ENCODE measurements around the gene ALDH3A2.

ALDH3A2 gene

DNA sequence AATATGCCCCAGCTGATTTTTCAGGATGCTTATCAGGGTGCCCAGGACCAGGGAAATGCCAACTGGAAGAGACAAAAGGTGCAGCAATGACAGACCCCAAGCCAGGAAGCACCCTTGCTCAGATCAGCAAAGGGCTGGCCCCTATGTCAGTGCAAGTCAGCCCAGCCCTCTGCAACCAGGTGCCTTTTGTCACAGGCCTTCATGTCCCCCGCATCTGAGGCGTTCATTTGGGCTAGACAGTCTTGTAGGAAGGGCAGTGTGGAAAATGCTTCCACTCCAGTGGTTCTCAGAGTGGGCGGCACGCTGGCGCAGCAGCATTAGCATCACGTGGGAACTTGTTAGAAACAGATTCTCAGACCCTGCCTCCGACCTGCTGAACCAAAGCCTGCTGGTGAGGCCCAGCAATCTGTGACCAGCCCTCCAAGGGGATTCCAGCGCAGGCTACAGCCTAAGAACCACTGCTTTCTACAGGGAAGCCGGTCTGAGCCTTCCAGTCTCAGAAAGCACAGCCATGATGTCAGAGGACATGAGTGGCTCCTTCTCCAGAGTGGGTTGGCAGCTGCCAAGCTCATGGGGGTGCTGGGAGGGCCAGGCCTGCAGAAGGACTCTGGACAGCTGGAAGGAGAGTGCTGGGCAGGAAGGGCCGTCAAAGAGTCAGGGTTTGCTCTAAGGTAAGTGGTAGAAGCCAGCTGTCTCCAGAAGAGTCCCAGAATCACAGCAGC, 54.7 kb downstream of the ALDH3A2 start:
- no peak for DNase-seq (ENCODE audit: low spot score)
- H3K27ac ChIP-seq, result peak overlapping the region; percentile 5 to 32
- H3K4me3 ChIP-seq, result no peak overlapping the region
- TF ChIP-seq CTCF (IDR thresholded peaks at IDR 0.05), result no peak

DNA sequence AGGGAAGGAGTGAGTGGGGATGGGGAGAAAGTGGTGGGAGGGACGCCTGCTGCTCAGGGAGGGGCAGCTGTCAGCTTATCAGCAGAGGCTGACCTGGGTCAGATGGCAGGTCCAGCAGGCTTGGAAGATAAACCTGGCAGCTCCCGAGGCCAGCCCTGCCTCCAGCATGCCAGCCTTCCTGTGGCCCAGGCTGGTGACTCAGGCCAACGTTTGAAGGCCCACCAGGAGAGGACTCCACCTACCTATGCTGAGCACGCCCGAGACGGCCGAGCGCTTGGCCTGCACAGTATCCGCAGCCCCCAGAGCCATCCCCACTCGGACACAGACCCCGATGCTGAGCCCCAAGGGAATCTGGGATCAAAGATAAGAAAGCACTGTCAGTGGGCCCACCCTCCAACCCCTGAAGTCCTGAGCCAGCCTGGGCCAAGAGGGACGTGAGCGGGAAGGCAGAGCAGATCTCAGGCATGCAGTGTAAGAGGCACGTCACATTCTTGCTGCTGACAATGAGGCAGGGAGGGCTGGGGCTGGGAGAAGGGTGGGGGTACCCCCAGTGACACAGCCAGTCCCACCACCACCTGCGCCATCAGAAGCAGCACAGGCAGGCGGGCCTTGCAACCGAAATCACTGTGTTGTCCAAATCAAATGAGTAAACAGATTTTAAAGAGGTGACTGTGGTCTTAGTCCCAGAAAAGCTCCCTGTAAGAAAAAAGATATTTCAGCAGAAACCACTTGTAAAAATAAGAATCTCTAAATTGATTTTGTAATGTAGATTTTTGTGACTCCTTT, 55.5 kb downstream of the ALDH3A2 start:
- no peak for DNase-seq (ENCODE audit: low spot score)
- Histone ChIP-seq H3K27ac (peak overlapping the region; percentile 5 to 32), H3K4me3 (no peak overlapping the region)
- TF ChIP-seq CTCF (IDR thresholded peaks at IDR 0.05), result no peak

- no peak for DNase-seq (ENCODE audit: low spot score)
- Histone ChIP-seq H3K4me3 (no peak overlapping the region), H3K27ac (no peak overlapping the region)
- no peak for TF ChIP-seq CTCF (IDR thresholded peaks at IDR 0.05)
Measured at GRCh38 chr17:19705201-19705600, 56.6 kb downstream of the ALDH3A2 start.

DNA sequence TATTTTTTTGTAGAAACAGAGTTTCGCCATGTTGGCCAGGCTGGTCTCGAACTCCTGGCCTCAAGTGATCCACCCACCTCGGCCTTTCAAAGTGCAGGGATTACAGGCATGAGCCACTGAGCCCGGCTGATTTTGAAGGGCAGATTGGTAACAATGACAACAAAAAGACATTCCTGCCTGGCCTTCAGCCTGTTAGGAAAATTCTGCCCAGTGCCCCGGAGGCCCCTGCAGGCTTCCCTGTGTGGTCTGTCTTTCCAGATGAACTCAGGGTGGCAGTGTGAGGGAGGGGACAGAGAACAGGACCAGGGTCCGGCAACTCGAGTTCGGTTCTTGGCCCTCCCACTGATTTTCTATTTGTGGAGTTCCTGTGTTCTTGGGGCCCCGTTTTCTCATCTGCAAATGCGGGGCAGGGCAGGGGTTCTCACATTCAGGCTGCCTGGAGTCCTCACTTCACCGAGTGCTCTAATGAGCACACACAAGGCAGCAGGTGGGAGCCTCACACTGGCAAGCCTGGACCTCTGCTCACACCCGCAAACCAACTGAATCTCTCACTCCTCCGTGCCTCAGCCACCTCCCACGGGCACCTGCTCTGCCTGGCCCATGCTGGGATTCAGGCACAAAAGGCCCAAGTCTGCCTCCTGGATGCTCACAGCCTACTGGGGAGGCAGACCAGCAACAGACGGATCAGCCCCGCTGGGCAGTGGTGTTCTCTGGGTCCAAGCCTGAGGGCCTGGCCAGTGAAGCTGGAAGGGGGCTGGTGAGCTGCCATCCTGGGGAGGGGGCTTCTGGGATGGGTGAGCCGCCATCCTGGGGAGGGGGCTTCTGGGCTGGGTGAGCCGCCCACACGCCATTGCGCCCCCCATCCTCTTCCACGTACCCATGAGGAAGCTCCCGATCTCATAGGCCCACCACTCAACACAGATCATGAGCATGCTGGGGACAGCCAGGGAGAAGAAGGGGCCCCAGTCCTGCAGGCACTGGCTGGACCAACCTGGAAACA, 57.5 kb downstream of the ALDH3A2 start:
- no peak for TF ChIP-seq CTCF (IDR thresholded peaks at IDR 0.05)
- no peak overlapping the region for H3K4me3 ChIP-seq
- no peak overlapping the region for H3K27ac ChIP-seq
- no peak for DNase-seq (ENCODE audit: low spot score)

GRCh38 chr17:19706791-19707727, 58.5 kb downstream of the ALDH3A2 start:
- Histone ChIP-seq H3K27ac (no peak overlapping the region), H3K4me3 (no peak overlapping the region)
- DNase-seq (ENCODE audit: low spot score), result no peak
- TF ChIP-seq CTCF (IDR thresholded peaks at IDR 0.05), result no peak

- no peak overlapping the region for H3K27ac ChIP-seq
- no peak overlapping the region for H3K4me3 ChIP-seq
- no peak for TF ChIP-seq CTCF (IDR thresholded peaks at IDR 0.05)
- no peak for DNase-seq (ENCODE audit: low spot score)
Measured at GRCh38 chr17:19707728-19708221, 59.2 kb downstream of the ALDH3A2 start.
